H1 (cell line): ENCODE results near the gene QRICH1. TPM values are rescaled to one million over a fixed set of nuclear protein-coding genes. Genes with fewer than 3 reads are reported as not detected.

ENCODE experiments used
- CHD2 ChIP-seq: IDR thresholded peaks from 2 replicates; pipeline ENCODE4 v1.6.1; 2012; ENCODE audit warnings: low read length, improper control_type of control experiment
- CHD7 ChIP-seq: fragments of 300-600 bp; sonication (generic); IDR thresholded peaks from 2 replicates; pipeline ENCODE4 v1.7.1; 2012; ENCODE audit warnings: low read length, moderate library complexity, mild to moderate bottlenecking, inconsistent platforms; ENCODE audit not compliant: insufficient replicate concordance
- GTF2F1 ChIP-seq: IDR thresholded peaks from 2 replicates; pipeline ENCODE4 v1.6.1; 2012; ENCODE audit warnings: low read depth, low read length, improper control_type of control experiment, borderline replicate concordance
- KDM1A ChIP-seq: fragments of 200-600, 300-600 bp; sonication (generic); IDR thresholded peaks from 2 replicates; pipeline ENCODE4 v1.7.1; 2016; ENCODE audit warnings: mild to moderate bottlenecking, low read length, borderline replicate concordance
- NRF1 ChIP-seq: IDR thresholded peaks from 2 replicates; pipeline ENCODE4 v1.6.1; 2011; ENCODE audit warnings: mild to moderate bottlenecking, low read depth, low read length, improper control_type of control experiment
- POLR2A ChIP-seq, 2 experiments: IDR thresholded peaks; 1 replicate in 1 of 2; 2 replicates in 1 of 2; pipeline ENCODE4 v1.6.1; 2011; ENCODE audit warnings: low read depth in 2 of 2, low read length in 2 of 2, mild to moderate bottlenecking in 2 of 2; ENCODE audit errors: control extremely low read depth in 1 of 2
- POLR2AphosphoS5 ChIP-seq: IDR thresholded peaks from 2 replicates; pipeline ENCODE4 v1.6.1; 2011; ENCODE audit warnings: low read depth, low read length
- RAD21 ChIP-seq, 2 experiments: IDR thresholded peaks in 1 of 2; conservative IDR thresholded peaks in 1 of 2; 2 replicates each; pipeline ENCODE4 v1.6.1; 2011; ENCODE audit warnings: low read depth in 2 of 2, low read length in 2 of 2, improper control_type of control experiment in 1 of 2, inconsistent platforms in 1 of 2, mild to moderate bottlenecking in 1 of 2, moderate library complexity in 1 of 2
- RFX5 ChIP-seq: IDR thresholded peaks from 2 replicates; pipeline ENCODE4 v1.6.1; 2011; ENCODE audit warnings: low read depth, low read length, improper control_type of control experiment, borderline replicate concordance
- ZNF274 ChIP-seq: IDR thresholded peaks from 2 replicates; pipeline ENCODE4 v1.7.0; 2012; ENCODE audit warnings: low read length, borderline replicate concordance; ENCODE audit errors: extremely low read depth
- polyA plus RNA-seq, 7 experiments: library from polyadenylated mRNA; depleted of rRNA in 3 of 7; stranded (reverse) in 5 of 7; unstranded in 2 of 7; fragments of >200 nt in 5 of 7; fragments of 200-250 nt in 2 of 7; gene quantifications; 1 replicate in 5 of 7; 2 replicates in 1 of 7; 4 replicates in 1 of 7; pipeline versions ENCODE4 v1.2.1 to v1.2.3, GENCODE V29; 2011 to 2013; ENCODE audit warnings: missing spikeins in 2 of 7, mixed read lengths in 2 of 7
- total RNA-seq: library from RNA; stranded (reverse); fragmentation: NEBNext Ultra II Directional; extraction: Animal tissue kit (Norgen Biotek cat#: 25700); gene quantifications from 2 replicates; pipeline ENCODE4 v1.2.1, GENCODE V29; 2021

QRICH1 gene
- total and polyA plus RNA-seq, 2 of the 8 experiments (the other 6 are each of a cell fraction or from before 2014, with no cell fraction given): 128 to 142 TPM

DNA sequence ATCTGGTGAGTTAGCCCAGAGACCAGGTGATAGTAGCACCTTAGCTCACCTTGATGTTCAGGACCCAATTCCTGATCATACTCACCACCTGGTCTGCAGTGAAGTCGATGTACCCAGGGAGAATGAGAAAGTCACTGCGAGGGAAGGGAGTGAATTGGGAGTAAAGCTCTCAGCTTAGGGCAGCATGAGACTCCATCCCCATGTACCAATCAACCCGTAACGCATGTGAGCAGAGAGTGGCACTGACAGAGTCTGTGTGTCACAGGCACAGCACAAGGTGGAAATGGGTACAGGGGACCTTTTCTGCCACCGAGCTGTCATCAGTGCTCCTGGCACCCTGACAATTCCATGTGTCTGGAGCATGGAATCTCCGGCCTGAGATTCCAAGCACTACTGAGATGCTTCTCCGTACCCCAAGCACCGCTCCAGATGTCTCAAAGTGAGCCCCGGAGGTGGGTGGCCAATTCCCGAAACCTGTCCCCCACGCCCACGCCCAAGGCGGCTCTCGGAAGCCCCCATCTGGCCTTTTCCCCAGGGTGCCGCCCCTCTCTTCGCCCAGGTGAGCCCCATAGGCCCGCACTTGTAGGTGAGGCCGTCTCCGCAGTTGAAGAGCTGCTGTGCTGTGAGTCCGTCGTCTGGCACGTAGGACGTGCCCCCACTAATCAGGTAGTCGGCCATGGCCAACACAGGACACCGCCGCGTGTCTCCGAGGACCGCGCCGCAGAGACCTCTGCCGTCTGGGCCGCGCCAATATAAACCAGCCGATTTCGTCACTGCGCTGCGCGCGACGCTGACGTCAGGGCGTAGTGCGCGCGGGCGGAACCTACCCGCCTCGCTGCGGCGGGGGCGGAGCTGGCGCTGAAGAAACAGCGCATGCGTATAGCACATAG lies 65.0 kb downstream of the QRICH1 start, which contains the start of gene IMPDH2 (continued):
- no peak for TF ChIP-seq RFX5
- TF ChIP-seq CHD7: no peak
- peak in 1 of 2 experiments; percentile 98; a peak in 2 of 3 replicates for TF ChIP-seq POLR2A (IDR thresholded peaks at IDR 0.05; ENCODE audit: control extremely low read depth in 1 of 2, low read depth in 2 of 2, low read length in 2 of 2)
- peak; percentile 21; the same call in 1 of the 2 replicates for TF ChIP-seq GTF2F1
- TF ChIP-seq NRF1: peak; percentile 58
- no peak for TF ChIP-seq KDM1A
- TF ChIP-seq POLR2AphosphoS5: peak; percentile 98
- TF ChIP-seq RAD21 (IDR thresholded peaks at IDR 0.05 in 1 of 2, conservative IDR thresholded peaks at IDR 0.05 in 1 of 2; ENCODE audit: low read depth in 2 of 2, low read length in 2 of 2): peak in 1 of 2 experiments; percentile 16; a peak in 1 of 4 replicates
- no peak; the same call in 1 of the 2 replicates for TF ChIP-seq CHD2
- TF ChIP-seq ZNF274: no peak
